Tibial artery (tissue), 4 donors: ENCODE results near the gene RERG.

Source experiments
- DNase-seq, 2 donors: peaks; one replicate each; pipeline ENCODE4 v3.0.0-alpha.2; 2019
- H3K27ac ChIP-seq, 2 donors: fragments of 200-600 bp; sonication (generic) in 1 of 2; 1 replicate in 1 of 2; 2 replicates in 1 of 2; pipeline ENCODE4 v1.5.1; 2018 to 2019; ENCODE audit warnings: mild to moderate bottlenecking in 1 of 2
- H3K27me3 ChIP-seq, 2 donors: fragments of 200-600 bp; sonication (generic) in 1 of 2; one replicate each; pipeline versions ENCODE4 v1.5.1 to v1.6.0; 2016 to 2019
- H3K36me3 ChIP-seq, 3 donors: fragments of 200-600 bp; sonication (generic) in 2 of 3; one replicate each; pipeline ENCODE4 v1.5.1; 2016 to 2019; ENCODE audit warnings: mild to moderate bottlenecking in 2 of 3
- H3K4me1 ChIP-seq, 4 donors: fragments of 200-600 bp; sonication (generic) in 2 of 4; 1 replicate in 3 of 4; 2 replicates in 1 of 4; pipeline ENCODE4 v1.5.1; 2016 to 2019
- H3K4me3 ChIP-seq, 2 donors: fragments of 200-600 bp; sonication (generic) in 1 of 2; 1 replicate in 1 of 2; 2 replicates in 1 of 2; pipeline ENCODE4 v1.5.1; 2018 to 2019; ENCODE audit warnings: mild to moderate bottlenecking in 2 of 2
- H3K9me3 ChIP-seq, 3 donors: fragments of 200-600 bp; sonication (generic) in 1 of 3; one replicate each; pipeline ENCODE4 v1.5.1; 2016 to 2019
- intact Hi-C: fragments of 100-400 bp; cut with DNase I; formaldehyde crosslinking; loops from one replicate; pipeline ENCODE4 v1.15.0; 2023; ENCODE audit warnings: low total_unique reads
- TF ChIP-seq, protein P1 (sequence below), 2 experiments: fragments of 200-600 bp in 1 of 2; fragments of 450-650 bp in 1 of 2; IDR thresholded peaks; one replicate each; pipeline ENCODE4 v1.5.1; 2017 to 2019; ENCODE audit warnings: antibody characterized with exemption in 2 of 2, mild to moderate bottlenecking in 1 of 2, moderate library complexity in 1 of 2

The RERG gene

DNA sequence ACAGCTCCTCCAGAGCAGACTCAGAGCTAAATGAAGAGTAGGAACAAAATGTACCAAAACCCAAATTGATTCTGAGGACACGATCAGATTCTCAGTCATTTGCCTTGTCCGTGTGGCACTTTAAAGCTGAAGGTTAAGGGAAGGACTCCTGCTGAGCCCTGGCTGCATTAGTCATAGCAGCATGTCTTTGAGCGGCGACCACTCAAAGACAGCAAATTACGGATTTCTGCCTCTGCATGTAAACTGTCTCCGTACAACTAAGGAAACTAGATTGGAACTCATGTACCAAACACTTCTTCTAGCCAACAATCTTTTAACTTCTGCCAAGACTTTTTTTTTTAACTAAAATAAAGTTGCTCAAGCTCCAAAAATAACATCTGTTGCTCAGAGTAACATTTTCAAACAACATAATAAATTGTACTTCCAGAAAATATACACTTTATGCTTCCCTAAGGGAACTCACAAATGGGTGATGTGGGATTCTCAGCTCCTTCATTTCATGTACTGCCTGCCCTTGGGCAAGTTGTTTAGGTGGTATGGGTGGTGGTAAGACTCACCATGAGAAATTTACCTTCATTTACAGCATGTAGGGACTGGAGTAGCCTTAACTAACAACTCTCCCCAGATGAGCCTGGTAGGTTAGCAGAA, 56.1 kb downstream of the RERG start:
- Histone ChIP-seq H3K27ac (peak overlapping the region; percentile 87), H3K4me1 (peaks cover 6 to 95% (median 45%) of the 10 kb centered on the region in 4 donors), H3K27me3 (no peaks in the 10 kb centered on the region), H3K36me3 (no peaks in the 10 kb centered on the region), H3K9me3 (no peaks in the 10 kb centered on the region), H3K4me3 (peak overlapping the region; percentile 1 to 9)
- TF ChIP-seq, protein P1, sequence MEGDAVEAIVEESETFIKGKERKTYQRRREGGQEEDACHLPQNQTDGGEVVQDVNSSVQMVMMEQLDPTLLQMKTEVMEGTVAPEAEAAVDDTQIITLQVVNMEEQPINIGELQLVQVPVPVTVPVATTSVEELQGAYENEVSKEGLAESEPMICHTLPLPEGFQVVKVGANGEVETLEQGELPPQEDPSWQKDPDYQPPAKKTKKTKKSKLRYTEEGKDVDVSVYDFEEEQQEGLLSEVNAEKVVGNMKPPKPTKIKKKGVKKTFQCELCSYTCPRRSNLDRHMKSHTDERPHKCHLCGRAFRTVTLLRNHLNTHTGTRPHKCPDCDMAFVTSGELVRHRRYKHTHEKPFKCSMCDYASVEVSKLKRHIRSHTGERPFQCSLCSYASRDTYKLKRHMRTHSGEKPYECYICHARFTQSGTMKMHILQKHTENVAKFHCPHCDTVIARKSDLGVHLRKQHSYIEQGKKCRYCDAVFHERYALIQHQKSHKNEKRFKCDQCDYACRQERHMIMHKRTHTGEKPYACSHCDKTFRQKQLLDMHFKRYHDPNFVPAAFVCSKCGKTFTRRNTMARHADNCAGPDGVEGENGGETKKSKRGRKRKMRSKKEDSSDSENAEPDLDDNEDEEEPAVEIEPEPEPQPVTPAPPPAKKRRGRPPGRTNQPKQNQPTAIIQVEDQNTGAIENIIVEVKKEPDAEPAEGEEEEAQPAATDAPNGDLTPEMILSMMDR (IDR thresholded peaks at IDR 0.05), result no peak
- intact Hi-C loops, result no loop called here
- DNase-seq, result peak; percentile 61 to 82

DNA sequence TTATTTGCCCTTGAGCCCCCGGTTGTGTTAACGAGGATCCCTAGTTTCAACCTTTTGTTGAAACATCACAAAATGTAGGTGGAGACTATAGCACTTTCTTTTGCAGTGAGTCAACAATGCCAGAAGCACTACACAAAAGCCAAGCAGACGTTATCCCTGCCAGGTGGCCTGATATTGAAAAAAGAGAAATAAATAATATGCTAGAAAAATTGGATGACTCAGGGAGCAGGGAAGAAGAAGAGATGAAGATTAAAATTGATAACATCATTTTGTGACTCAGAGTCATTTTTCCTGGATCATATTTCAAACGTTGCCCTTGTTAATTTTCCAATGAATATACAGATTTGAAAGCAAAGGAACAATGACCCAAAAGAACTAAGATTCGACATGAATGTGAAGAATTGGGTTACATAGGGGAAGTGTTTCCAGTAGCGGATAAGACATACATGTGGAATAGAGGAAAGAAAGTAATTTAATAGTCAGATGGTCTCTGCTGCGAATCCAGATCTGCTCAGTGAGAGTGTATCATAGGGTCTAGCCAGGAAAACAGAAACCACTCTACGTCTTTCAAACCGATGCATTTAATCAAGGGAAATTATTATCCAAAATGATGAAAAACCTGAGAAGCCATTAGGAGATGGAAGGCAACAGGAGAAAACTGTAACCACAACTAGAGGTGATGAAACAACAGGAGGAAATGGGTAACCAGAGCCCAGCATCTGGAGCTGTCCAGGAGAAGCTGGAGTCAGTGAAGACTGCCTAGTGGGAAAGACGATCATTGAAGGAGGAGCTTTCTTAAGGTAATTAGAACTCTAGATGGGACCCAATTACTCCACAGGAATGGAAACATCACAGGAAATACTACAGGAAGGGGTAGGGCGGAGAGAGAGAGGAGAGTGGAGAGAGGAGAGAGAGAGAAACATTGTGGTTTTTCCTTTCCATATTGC, 57.9 kb downstream of the RERG start:
- H3K4me1 ChIP-seq, result peaks cover 6 to 82% (median 33%) of the 10 kb centered on the region in 4 donors
- TF ChIP-seq, protein P1 (IDR thresholded peaks at IDR 0.05), result no peak
- H3K9me3 ChIP-seq, result no peaks in the 10 kb centered on the region
- no peak for DNase-seq
- H3K36me3 ChIP-seq, result peaks cover 0 to 6% (median 0%) of the 10 kb centered on the region in 3 donors
- peak overlapping the region; percentile 87 for H3K27ac ChIP-seq
- no peak overlapping the region for H3K4me3 ChIP-seq
- intact Hi-C loops, result no loop called here
- H3K27me3 ChIP-seq, result no peaks in the 10 kb centered on the region

DNA sequence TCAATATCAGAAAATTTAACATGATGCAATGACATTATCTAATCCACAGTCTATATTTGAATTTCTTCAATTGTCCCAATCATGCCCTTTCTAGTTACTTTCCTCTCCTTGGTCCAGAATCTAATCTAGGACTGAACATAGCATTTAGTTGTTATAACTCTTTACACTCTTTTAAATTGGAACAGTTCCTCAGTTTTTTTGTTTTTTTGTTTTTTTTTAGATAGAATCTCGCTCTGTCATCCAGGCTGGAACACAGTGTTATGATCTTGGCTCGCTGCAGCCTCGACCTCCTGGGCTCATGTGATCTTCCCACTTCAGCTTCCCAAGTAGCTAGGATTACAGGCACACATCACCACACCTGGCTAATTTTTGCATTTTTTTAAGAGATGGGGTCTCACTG, 63.1 kb downstream of the RERG start:
- intact Hi-C loops, result no loop called here
- H3K27me3 ChIP-seq, result no peaks in the 10 kb centered on the region
- TF ChIP-seq, protein P1 (IDR thresholded peaks at IDR 0.05), result no peak
- DNase-seq, result peak in 1 of 2 donors; percentile 80
- H3K36me3 ChIP-seq, result peaks cover 0 to 6% (median 0%) of the 10 kb centered on the region in 3 donors
- H3K27ac ChIP-seq, result peak overlapping the region; percentile 87
- peaks cover 0 to 81% (median 37%) of the 10 kb centered on the region in 4 donors for H3K4me1 ChIP-seq
- no peaks in the 10 kb centered on the region for H3K9me3 ChIP-seq
- H3K4me3 ChIP-seq, result no peak overlapping the region

DNA sequence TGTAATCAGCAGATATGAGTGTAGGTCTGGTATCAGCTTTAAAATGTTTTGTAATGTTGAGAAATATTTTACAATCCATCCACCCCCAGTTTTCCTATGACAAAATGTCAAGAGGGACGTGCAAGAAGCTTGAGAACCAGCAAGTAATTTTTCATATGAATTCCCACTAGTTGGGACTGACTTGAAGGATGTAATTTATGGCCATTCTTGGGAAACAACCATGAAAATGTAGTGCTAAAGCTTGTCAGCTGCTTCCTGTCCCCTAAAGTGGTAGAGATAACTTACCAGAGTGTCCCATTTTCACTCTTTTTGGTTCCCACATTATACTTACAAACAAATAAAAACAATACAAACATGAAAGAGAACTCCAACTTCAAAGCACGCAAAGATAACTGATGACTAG, 63.9 kb downstream of the RERG start:
- Histone ChIP-seq H3K9me3 (no peaks in the 10 kb centered on the region), H3K4me3 (no peak overlapping the region), H3K27me3 (no peaks in the 10 kb centered on the region), H3K27ac (peak overlapping the region; percentile 87), H3K4me1 (peaks cover 0 to 81% (median 43%) of the 10 kb centered on the region in 4 donors), H3K36me3 (peaks cover 0 to 6% (median 0%) of the 10 kb centered on the region in 3 donors)
- TF ChIP-seq, protein P1 (IDR thresholded peaks at IDR 0.05), result no peak
- intact Hi-C loops, result no loop called here
- no peak for DNase-seq

DNA sequence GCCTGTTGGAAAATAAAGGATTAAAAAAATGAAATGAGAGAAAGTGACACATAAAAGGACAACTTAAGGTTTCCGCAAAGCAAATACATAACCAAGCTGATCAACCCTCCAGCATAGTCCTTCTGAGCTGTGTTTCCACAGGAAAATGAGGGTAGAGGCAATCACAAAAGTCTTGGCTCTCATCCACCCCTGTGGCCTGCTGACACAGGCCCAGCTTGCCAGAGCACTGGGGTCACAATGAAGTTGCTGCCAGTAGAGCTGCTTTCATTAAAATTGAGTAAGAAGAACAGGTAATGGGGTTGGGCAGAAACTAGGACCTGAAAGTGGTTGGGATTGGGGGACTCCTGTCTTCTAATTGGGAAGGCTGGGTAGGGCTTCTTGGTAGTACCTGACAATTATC, 65.9 kb downstream of the RERG start:
- H3K9me3 ChIP-seq, result no peaks in the 10 kb centered on the region
- TF ChIP-seq, protein P1 (IDR thresholded peaks at IDR 0.05), result no peak
- no peak for DNase-seq
- H3K4me1 ChIP-seq, result peaks cover 0 to 83% (median 61%) of the 10 kb centered on the region in 4 donors
- H3K36me3 ChIP-seq, result peaks cover 0 to 6% (median 0%) of the 10 kb centered on the region in 3 donors
- peak overlapping the region; percentile 87 for H3K27ac ChIP-seq
- H3K27me3 ChIP-seq, result no peaks in the 10 kb centered on the region
- intact Hi-C loops, result no loop called here
- H3K4me3 ChIP-seq, result no peak overlapping the region
